SU-DHL-6 (cell line): Measurements from ENCODE around the gene MTIF2.
"Not testable (repeated sequence)": the region's sequence is repeated elsewhere in the genome, so short reads cannot be mapped to it uniquely, and the experiment has no call there.

ENCODE experiments used
- H2AFZ ChIP-seq: fragments of 200-600 bp; sonication (generic); 2 replicates; pipeline ENCODE4 v1.6.1; 2014; ENCODE audit warnings: low read depth, mild to moderate bottlenecking, moderate library complexity, mixed read lengths, antibody characterized with exemption, low read length; ENCODE audit not compliant: severe bottlenecking
- H3F3A ChIP-seq: fragments of 200-600 bp; shearing (Covaris generic); 2 replicates; pipeline ENCODE4 v1.6.0; 2016; ENCODE audit warnings: antibody characterized with exemption, mild to moderate bottlenecking; ENCODE audit not compliant: insufficient read depth
- H3K27ac ChIP-seq: fragments of 200-600 bp; sonication (generic); 2 replicates; pipeline ENCODE4 v1.5.1; 2016; ENCODE audit warnings: low read depth, mild to moderate bottlenecking, low read length, moderate library complexity, mixed read lengths
- H3K27me3 ChIP-seq: fragments of 200-600 bp; sonication (generic), shearing (Covaris generic); 2 replicates; pipeline ENCODE4 v1.6.0; 2014; ENCODE audit warnings: mild to moderate bottlenecking, low read length
- H3K36me3 ChIP-seq: fragments of 200-600 bp; sonication (generic); 2 replicates; pipeline ENCODE4 v1.6.1; 2014; ENCODE audit warnings: mild to moderate bottlenecking, low read length, mixed read lengths
- H3K4me2 ChIP-seq: fragments of 300-600, 200-600 bp; shearing (Covaris generic), sonication (generic); 2 replicates; pipeline ENCODE4 v1.6.0; 2014; ENCODE audit warnings: low read length, low read depth, mild to moderate bottlenecking; ENCODE audit not compliant: poor library complexity, severe bottlenecking
- H3K4me3 ChIP-seq: fragments of 200-600 bp; sonication (generic); 2 replicates; pipeline ENCODE4 v1.5.1; 2014; ENCODE audit warnings: antibody characterized with exemption, low read length, mild to moderate bottlenecking, mixed read lengths; ENCODE audit not compliant: insufficient read depth, poor library complexity, severe bottlenecking
- H3K79me2 ChIP-seq: fragments of 200-600 bp; sonication (generic); 2 replicates; pipeline ENCODE4 v1.6.1; 2014; ENCODE audit warnings: mild to moderate bottlenecking, low read length, moderate library complexity; ENCODE audit not compliant: insufficient read depth
- H3K9ac ChIP-seq: fragments of 200-600 bp; sonication (generic); 2 replicates; pipeline ENCODE4 v1.7.0; 2014; ENCODE audit warnings: mild to moderate bottlenecking, low read length
- H3K9me2 ChIP-seq: fragments of 200-600 bp; sonication (generic); replicated peaks from 2 replicates; pipeline ENCODE4 v1.6.1; 2014; ENCODE audit warnings: low read length; ENCODE audit not compliant: insufficient read depth
- H3K9me3 ChIP-seq: fragments of 200-600 bp; sonication (generic); 2 replicates; pipeline ENCODE4 v1.6.1; 2014; ENCODE audit warnings: low read length, mixed read lengths; ENCODE audit not compliant: insufficient read depth
- H4K20me1 ChIP-seq: fragments of 200-600 bp; sonication (generic); 2 replicates; pipeline ENCODE4 v1.6.1; 2014; ENCODE audit warnings: low read depth, mild to moderate bottlenecking, antibody characterized with exemption, low read length, moderate library complexity, mixed read lengths
- CTCF ChIP-seq: fragments of 200-600 bp; sonication (generic); IDR thresholded peaks from one replicate; pipeline ENCODE4 v1.5.1; 2017; ENCODE audit warnings: antibody characterized with exemption, mild to moderate bottlenecking, low read length, moderate library complexity; ENCODE audit not compliant: insufficient read depth, poor library complexity, severe bottlenecking
- EZH2phosphoT487 ChIP-seq: fragments of 200-600 bp; sonication (generic), shearing (Covaris generic); conservative IDR thresholded peaks from 2 replicates; pipeline ENCODE4 v1.6.1; 2018; ENCODE audit warnings: mild to moderate bottlenecking, antibody characterized with exemption, low read length, moderate library complexity, mixed read lengths

MTIF2 gene

GRCh38 chr2:55245411-55245810 is 23.6 kb downstream of the MTIF2 start:
- H3K4me3 ChIP-seq, result no peak overlapping the region
- no peaks in the 10 kb centered on the region for H3K27me3 ChIP-seq
- no peak for TF ChIP-seq EZH2phosphoT487
- no peak for TF ChIP-seq CTCF
- H3K9me2 ChIP-seq, result no peaks in the 10 kb centered on the region
- no peaks in the 10 kb centered on the region for H4K20me1 ChIP-seq
- peaks cover 28% of the 10 kb centered on the region for H3F3A ChIP-seq
- no peaks in the 10 kb centered on the region for H3K9me3 ChIP-seq
- H3K27ac ChIP-seq, result no peak overlapping the region
- H3K36me3 ChIP-seq, result peaks cover 42% of the 10 kb centered on the region; the same call in 1 of the 2 replicates
- no peaks in the 10 kb centered on the region for H3K79me2 ChIP-seq
- no peak overlapping the region for H2AFZ ChIP-seq
- H3K9ac ChIP-seq, result no peak overlapping the region
- no peak overlapping the region for H3K4me2 ChIP-seq

- Histone ChIP-seq H3K79me2 (no peaks in the 10 kb centered on the region), H3F3A (peaks cover 51% of the 10 kb centered on the region), H3K36me3 (peaks cover 34% of the 10 kb centered on the region; the same call in 1 of the 2 replicates), H3K27me3 (no peaks in the 10 kb centered on the region), H3K9me3 (no peaks in the 10 kb centered on the region), H2AFZ (no peak overlapping the region), H4K20me1 (0 out of 2 replicates have a peak, but pooled peaks cover 4% of the 10 kb centered on the region), H3K9me2 (no peaks in the 10 kb centered on the region), H3K4me2 (no peak overlapping the region), H3K27ac (no peak overlapping the region), H3K9ac (no peak overlapping the region), H3K4me3 (no peak overlapping the region)
- TF ChIP-seq EZH2phosphoT487 (no peak), CTCF (no peak)
Measured at GRCh38 chr2:55242617-55243016, 26.4 kb downstream of the MTIF2 start.

- H3K9ac ChIP-seq, H3K4me2 ChIP-seq, H3K4me3 ChIP-seq, H3K27me3 ChIP-seq, H3K79me2 ChIP-seq, H3K9me3 ChIP-seq, H3K27ac ChIP-seq, H4K20me1 ChIP-seq, H3K9me2 ChIP-seq, H2AFZ ChIP-seq: not testable (repeated sequence)
- Histone ChIP-seq H3K36me3 (peaks cover 38% of the 10 kb centered on the region; the same call in 1 of the 2 replicates), H3F3A (peaks cover 62% of the 10 kb centered on the region)
Measured at GRCh38 chr2:55241582-55241981, 27.4 kb downstream of the MTIF2 start.

GRCh38 chr2:55239656-55240222 is 29.3 kb downstream of the MTIF2 start:
- Histone ChIP-seq H3F3A (peaks cover 72% of the 10 kb centered on the region), H3K9me3 (no peaks in the 10 kb centered on the region), H3K36me3 (peaks cover 46% of the 10 kb centered on the region), H3K79me2 (0 out of 2 replicates have a peak, but pooled peaks cover 1% of the 10 kb centered on the region), H3K27me3 (no peaks in the 10 kb centered on the region), H3K27ac (no peak overlapping the region), H2AFZ (no peak overlapping the region), H3K4me2 (no peak overlapping the region), H3K9ac (no peak overlapping the region), H3K9me2 (no peaks in the 10 kb centered on the region), H3K4me3 (no peak overlapping the region), H4K20me1 (0 out of 2 replicates have a peak, but pooled peaks cover 4% of the 10 kb centered on the region)
- no peak for TF ChIP-seq CTCF
- TF ChIP-seq EZH2phosphoT487, result no peak
